Stimulated activated CD8-positive, alpha-beta memory T cell treated with anti-CD3 and anti-CD28 coated beads, Interleukin-4, amount 100 ng/mL, for 1 hour (primary cell): Measurements from ENCODE around the gene C9orf152.
"Not testable (repeated sequence)": the region's sequence is repeated elsewhere in the genome, so short reads cannot be mapped to it uniquely, and the experiment has no call there.

ENCODE experiments used
- DNase-seq, 2 donors: peaks; one replicate each; pipeline ENCODE4 v3.0.0-alpha.2; 2020; ENCODE audit warnings: low read depth in 2 of 2, low spot score in 1 of 2

The C9orf152 gene, protein sequence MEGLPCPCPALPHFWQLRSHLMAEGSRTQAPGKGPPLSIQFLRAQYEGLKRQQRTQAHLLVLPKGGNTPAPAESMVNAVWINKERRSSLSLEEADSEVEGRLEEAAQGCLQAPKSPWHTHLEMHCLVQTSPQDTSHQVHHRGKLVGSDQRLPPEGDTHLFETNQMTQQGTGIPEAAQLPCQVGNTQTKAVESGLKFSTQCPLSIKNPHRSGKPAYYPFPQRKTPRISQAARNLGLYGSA

GRCh38 chr9:110208031-110208430, at the start of gene C9orf152:
C9orf152 (minus strand) TSS chr9:110208159; CDS start chr9:110207579, 580 bp downstream.
- DNase-seq, result no peak

GRCh38 chr9:110257097-110257841, 49.3 kb upstream of the C9orf152 start:
- DNase-seq, result no peak

- peak in 1 of 2 donors; percentile 60 for DNase-seq
These were observed 48.6 kb upstream of the C9orf152 start, which contains the start of gene TXN for GRCh38 chr9:110256380-110257096. TXN (minus strand) TSS chr9:110256507; CDS start chr9:110256435, 72 bp downstream.

- no peak for DNase-seq
These were observed 47.8 kb upstream of the C9orf152 start for GRCh38 chr9:110255463-110256379.

- no peak for DNase-seq
These were observed 47.1 kb upstream of the C9orf152 start for GRCh38 chr9:110255034-110255462.

GRCh38 chr9:110254500-110254899, 46.5 kb upstream of the C9orf152 start:
- DNase-seq, result no peak

DNA sequence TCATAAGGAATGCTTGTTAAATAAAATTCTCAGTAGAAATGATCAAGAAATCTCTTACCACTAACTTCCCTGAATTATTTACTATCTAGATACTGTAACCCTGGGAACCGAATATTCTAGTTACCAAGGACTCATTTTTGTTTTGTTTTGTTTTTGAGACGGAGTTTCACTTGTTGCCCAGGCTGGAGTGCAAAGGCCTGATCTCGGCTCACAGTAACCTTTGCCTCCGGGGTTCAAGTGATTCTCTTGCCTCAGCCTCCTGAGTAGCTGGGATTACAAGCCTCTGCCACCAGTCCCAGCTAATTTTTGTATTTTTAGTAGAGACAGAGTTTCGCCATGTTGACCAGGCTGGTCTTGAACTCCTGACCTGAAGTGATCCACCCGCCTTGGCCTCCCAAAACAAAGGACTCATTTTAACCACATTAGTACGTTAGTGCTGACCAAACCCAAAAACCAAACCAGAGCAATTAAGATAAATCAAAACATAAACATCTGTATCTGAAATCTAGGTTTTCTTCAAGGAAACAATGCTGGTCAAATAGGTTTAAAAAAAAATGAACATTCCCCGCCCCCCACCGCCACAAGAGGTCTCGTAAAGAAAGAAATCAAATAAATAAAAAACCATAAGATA, 44.7 kb upstream of the C9orf152 start:
- DNase-seq, result no peak

GRCh38 chr9:110251770-110252169, 43.8 kb upstream of the C9orf152 start:
- DNase-seq, result not testable (repeated sequence)

- no peak for DNase-seq
These were observed 43.3 kb upstream of the C9orf152 start for GRCh38 chr9:110251212-110251611.

DNA sequence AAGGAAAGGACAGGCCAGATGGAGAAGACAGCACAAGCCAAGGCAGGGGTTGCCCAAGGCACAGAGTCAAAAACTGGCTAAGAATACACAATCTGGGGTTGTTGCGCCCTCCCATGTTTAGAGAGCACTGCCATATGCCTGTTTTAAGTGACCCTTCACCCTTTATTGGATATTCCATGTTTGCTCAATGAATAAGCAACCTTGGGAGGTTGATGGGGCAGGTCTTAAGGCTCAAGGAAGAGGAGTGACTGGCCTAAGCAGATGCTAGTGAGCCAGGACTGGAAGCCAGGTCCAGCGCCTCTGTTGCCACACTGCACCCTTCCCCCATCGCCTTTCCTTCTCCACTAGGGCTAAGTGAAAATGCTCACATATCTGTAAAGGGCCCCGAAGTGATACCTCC, 41.6 kb upstream of the C9orf152 start:
- DNase-seq, result no peak

DNA sequence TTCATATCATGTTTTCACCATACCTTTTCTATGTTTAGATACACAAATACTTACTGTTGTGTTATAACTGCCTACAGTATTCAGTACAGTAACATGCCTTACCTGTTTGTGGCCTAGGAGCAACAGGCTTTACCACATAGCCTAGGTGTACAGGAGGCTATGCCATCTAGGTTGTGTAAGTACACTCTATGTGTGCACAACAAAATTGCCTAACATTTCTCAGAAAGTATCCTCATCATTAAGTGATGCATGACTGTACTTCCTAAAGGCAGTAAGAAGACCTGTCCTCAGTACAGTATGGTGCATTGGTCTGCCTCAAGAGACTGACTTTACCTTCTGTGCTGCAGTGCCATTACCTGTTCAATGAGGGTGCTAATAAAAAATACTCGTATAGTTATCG, 40.4 kb upstream of the C9orf152 start:
- DNase-seq, result no peak

DNA sequence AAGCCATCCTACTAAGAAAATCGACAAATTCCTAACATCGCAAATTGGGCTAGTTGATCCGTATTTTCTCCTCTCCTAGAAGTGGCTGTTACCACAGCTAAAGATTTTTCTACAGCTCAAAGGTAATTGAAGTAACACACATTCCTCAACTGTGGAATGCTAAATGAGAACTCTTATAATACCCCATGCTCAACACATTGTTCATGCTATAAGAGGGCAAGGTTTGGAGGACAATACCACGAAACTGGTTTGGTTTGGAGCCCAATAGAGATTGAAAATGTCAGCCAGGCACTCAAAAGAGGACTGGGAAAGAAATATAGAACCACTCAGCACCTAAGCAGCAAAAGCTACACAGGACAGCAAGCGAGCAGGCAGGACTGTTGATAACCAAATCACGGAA, 38.3 kb upstream of the C9orf152 start:
- no peak for DNase-seq

DNA sequence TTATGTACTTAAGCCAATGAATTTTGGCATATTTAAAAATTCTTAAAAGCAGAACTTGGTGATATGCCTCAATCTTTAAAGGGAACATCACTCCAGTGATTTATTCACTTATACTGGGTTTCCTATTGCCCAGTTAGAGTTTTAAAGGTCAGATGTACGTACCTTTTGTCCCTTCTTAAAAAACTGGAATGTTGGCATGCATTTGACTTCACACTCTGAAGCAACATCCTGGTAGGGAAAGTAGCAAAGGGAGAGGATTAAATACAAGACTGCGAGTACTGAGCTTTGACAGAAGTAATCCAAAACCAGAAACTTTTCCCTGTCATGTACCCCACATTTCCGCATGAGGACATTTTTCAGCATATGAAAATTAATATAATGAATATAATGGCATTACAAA, 36.7 kb upstream of the C9orf152 start:
- no peak for DNase-seq

GRCh38 chr9:110241858-110242321, 33.9 kb upstream of the C9orf152 start:
- DNase-seq, result no peak

GRCh38 chr9:110241260-110241857, 33.4 kb upstream of the C9orf152 start:
- DNase-seq, result no peak

DNA sequence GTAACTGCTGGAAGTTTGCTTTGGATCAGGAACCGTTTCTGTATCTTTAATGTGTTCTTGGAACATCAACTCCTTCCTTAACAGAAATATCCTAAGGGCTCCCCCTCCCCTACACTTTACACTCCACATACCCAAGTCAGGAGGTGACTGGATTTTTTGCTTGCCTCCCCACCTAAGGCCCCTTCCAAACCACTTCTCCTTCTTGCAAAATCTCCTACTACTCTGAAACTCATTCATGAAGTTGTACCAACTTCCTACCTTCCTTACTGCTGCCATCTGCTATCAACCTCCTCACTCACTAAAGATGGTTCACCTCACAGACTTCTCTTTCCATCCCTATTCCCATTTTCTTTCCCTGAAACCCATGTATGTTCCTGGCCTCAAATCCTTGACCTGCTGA, 32.2 kb upstream of the C9orf152 start:
- DNase-seq, result no peak

DNA sequence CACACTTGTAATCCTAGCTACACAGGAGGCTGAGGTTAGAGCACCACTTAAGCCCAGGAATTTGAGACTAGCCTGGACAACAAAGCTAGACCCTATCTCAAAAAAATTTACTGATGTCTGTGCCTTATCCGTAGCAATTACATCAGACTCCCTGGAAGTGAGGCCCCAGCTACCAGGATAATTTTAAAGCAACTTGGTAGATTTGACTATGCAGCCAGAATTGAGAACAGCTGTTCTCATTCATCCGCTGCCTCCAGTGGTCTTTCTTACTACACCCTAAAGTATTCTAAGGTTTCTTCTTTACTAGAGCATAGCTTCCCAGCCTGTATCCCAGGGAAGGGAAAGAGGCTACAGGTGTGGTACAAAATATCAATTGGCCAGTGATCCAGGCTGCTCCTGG, 20.4 kb upstream of the C9orf152 start:
- DNase-seq, result no peak

DNA sequence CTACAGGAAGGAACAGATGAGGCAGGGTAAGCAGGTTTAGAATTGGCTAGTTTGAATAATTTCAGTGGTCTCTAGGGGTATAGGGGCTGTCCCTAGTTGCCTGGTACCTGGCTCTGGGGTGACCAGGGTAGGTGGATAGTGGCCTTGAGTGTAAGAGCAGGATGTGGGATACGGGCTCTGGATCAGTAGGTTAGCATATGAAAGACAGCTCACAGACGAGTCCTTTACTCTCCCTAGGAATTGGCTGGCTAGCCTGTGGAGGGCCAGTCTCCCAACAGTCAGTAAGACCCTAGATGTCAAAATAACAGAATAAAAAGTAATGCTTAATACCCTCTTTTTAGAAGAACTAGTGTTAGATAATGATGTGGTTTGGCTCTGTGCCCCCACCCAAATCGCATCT, 16.6 kb upstream of the C9orf152 start:
- no peak for DNase-seq

- no peak for DNase-seq
These were observed 12.8 kb upstream of the C9orf152 start for GRCh38 chr9:110220809-110221208.

GRCh38 chr9:110217656-110218099, 9.7 kb upstream of the C9orf152 start:
- DNase-seq, result no peak
